ENCODE data around the gene CDKN2B-AS1.

- TF ChIP-seq CTCF (IDR thresholded peaks at IDR 0.05; ENCODE audit: poor library complexity, severe bottlenecking) (no peak), POLR2AphosphoS5 (IDR thresholded peaks at IDR 0.05) (no peak)
Measured at GRCh38 chr9:22119522-22120158, 125.0 kb downstream of the CDKN2B-AS1 start.

Measured in neural cell (in vitro differentiated cells).